ENCODE results near the gene PHPT1. TPM values are rescaled to one million over a fixed set of nuclear protein-coding genes. Genes with fewer than 3 reads are reported as not detected.

PHPT1 gene
- total RNA-seq, 1 experiment from 2014 or later = 75.5 TPM

GRCh38 chr9:136855461-136856078, 6.4 kb downstream of the PHPT1 start:
- no peaks in the 10 kb centered on the region for H3K27me3 ChIP-seq (ENCODE audit: control insufficient read depth, insufficient read depth, low read length)
- peak; percentile 62 for DNase-seq
- 0 out of 2 replicates have a peak, but pooled peaks cover 3% of the 10 kb centered on the region for H3K36me3 ChIP-seq (replicated peaks; ENCODE audit: control insufficient read depth, insufficient read depth, low read length)
- no peak overlapping the region for H3K4me3 ChIP-seq (ENCODE audit: insufficient read depth, low read depth, low read length)

DNA sequence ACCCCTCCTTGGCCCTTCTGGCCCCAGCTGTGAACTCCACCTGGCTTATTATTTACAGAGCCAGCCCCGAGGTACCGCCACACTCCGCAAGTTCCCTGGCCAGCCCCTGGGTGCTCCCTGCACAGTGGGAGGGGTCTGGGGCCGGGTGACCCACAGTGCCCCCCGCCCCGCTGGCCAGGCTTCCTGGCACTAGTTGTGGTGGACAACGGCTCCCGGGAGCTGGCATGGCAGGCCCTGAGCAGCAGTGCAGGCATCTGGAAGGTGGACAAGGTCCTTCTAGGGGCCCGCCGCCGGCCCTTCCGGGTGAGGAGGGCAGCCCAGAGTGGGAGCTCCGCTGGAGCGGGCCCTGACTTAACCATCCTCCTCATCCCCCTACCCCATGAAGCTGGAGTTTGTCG, 6.9 kb downstream of the PHPT1 start:
- Histone ChIP-seq H3K4me3 (ENCODE audit: insufficient read depth, low read depth, low read length) (no peak overlapping the region), H3K27me3 (ENCODE audit: control insufficient read depth, insufficient read depth, low read length) (no peaks in the 10 kb centered on the region), H3K36me3 (replicated peaks; ENCODE audit: control insufficient read depth, insufficient read depth, low read length) (peaks cover 1% of the 10 kb centered on the region; the same call in 1 of the 2 replicates)
- DNase-seq = peak; percentile 55

- Histone ChIP-seq H3K27me3 (ENCODE audit: control insufficient read depth, insufficient read depth, low read length) (no peaks in the 10 kb centered on the region), H3K4me3 (ENCODE audit: insufficient read depth, low read depth, low read length) (no peak overlapping the region), H3K36me3 (replicated peaks; ENCODE audit: control insufficient read depth, insufficient read depth, low read length) (no peaks in the 10 kb centered on the region; the same call in 1 of the 2 replicates)
- peak; percentile 67 for DNase-seq
These were observed 7.4 kb downstream of the PHPT1 start for GRCh38 chr9:136856541-136857141.

DNA sequence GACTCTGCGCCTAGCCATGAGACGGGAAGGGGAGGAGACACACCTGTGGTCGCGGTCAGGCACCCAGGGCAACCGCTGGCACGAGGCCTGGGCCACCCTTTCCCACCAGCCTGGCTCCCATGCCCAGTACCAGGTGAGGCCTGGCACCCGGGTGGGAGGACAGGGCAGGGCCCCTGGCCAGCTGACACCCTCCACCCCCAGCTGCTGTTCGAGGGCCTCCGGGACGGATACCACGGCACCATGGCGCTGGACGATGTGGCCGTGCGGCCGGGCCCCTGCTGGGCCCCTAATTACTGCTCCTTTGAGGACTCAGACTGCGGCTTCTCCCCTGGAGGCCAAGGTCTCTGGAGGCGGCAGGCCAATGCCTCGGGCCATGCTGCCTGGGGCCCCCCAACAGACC, 8.0 kb downstream of the PHPT1 start:
- peaks cover 1% of the 10 kb centered on the region for H3K36me3 ChIP-seq (replicated peaks; ENCODE audit: control insufficient read depth, insufficient read depth, low read length)
- no peak overlapping the region for H3K4me3 ChIP-seq (ENCODE audit: insufficient read depth, low read depth, low read length)
- H3K27me3 ChIP-seq (ENCODE audit: control insufficient read depth, insufficient read depth, low read length) = no peaks in the 10 kb centered on the region
- DNase-seq = peak; percentile 55

DNA sequence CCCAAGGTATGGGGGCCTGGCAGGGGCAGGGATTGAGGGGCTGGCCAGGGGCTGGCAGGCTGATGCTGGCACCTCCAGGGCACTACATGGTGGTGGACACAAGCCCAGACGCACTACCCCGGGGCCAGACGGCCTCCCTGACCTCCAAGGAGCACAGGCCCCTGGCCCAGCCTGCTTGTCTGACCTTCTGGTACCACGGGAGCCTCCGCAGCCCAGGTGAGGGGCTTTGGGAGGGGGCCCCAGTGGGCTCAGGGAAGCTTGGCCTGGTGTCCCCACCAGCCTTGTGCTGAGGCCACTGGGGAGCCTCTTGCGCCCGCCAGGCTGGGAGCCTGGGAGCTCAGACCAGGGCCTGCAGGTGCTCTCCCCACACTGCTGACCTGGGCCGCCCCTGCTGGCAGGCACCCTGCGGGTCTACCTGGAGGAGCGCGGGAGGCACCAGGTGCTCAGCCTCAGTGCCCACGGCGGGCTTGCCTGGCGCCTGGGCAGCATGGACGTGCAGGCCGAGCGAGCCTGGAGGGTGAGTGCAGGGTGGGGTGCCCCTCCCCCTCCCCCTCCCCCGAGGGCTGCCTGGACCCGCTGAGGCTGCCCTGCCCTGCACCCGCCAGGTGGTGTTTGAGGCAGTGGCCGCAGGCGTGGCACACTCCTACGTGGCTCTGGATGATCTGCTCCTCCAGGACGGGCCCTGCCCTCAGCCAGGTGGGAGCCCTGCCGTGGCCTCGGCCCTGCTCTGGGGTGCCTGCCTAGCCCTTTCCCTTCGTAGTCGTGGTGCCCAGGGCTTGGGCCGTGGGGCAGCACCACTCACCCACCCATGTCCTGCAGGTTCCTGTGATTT, 8.6 kb downstream of the PHPT1 start:
- Histone ChIP-seq H3K27me3 (ENCODE audit: control insufficient read depth, insufficient read depth, low read length) (no peaks in the 10 kb centered on the region), H3K36me3 (replicated peaks; ENCODE audit: control insufficient read depth, insufficient read depth, low read length) (peaks cover 7% of the 10 kb centered on the region), H3K4me3 (ENCODE audit: insufficient read depth, low read depth, low read length) (no peak overlapping the region)
- peak; percentile 72 for DNase-seq

DNA sequence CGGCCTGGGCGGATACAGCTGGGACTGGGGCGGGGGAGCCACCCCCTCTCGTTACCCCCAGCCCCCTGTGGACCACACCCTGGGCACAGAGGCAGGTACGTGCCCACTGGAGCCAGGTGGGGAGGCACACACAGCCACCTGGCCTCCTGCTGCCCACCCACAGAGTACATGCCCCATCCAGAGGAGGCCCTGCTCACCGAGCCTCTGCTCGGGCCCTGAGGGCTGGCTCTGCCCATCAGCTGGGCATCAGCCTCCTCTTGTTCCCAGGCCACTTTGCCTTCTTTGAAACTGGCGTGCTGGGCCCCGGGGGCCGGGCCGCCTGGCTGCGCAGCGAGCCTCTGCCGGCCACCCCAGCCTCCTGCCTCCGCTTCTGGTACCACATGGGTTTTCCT, 9.2 kb downstream of the PHPT1 start:
- peak; percentile 55 for DNase-seq
- H3K27me3 ChIP-seq (ENCODE audit: control insufficient read depth, insufficient read depth, low read length) = no peaks in the 10 kb centered on the region
- H3K36me3 ChIP-seq (replicated peaks; ENCODE audit: control insufficient read depth, insufficient read depth, low read length) = peaks cover 11% of the 10 kb centered on the region
- H3K4me3 ChIP-seq (ENCODE audit: insufficient read depth, low read depth, low read length) = no peak overlapping the region

DNA sequence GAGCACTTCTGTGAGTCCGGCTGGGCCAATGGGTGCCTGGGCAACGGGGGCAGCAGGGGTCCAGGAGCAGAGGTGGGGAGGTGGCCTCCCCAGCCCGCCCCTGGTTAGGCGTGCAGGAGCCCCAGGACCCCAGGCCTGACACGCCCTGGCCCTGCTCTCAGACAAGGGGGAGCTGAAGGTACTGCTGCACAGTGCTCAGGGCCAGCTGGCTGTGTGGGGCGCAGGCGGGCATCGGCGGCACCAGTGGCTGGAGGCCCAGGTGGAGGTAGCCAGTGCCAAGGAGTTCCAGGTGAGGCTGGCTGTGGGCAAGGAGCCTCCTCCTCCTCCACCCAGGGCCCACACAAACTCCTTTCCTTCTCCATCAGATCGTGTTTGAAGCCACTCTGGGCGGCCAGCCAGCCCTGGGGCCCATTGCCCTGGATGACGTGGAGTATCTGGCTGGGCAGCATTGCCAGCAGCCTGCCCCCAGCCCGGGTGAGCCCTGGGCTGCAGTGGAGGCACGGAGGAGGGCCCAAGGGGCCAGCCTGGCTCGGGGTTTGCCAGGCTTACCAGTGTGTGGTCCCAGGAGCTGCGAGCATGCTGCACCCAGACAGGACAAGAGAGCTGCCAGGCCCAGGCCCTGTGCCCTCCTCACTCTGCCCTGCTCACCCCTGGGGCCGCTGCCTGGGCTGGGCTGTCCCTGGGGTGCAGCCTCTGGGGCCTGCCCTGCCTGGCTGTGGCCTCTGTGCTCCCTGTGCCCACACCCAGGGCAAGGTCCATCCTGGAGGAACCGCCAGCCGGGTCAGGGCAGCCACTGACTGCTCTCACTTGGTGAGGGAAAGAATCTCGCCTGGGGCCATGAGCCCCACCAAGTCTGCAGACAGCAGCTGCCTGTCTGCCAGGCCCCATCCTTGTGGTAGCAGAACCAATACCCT, 9.9 kb downstream of the PHPT1 start:
- H3K4me3 ChIP-seq (ENCODE audit: insufficient read depth, low read depth, low read length) = no peak overlapping the region
- H3K36me3 ChIP-seq (replicated peaks; ENCODE audit: control insufficient read depth, insufficient read depth, low read length) = peaks cover 16% of the 10 kb centered on the region
- DNase-seq = peak; percentile 53
- H3K27me3 ChIP-seq (ENCODE audit: control insufficient read depth, insufficient read depth, low read length) = no peaks in the 10 kb centered on the region

GRCh38 chr9:136860529-136860928, 11.3 kb downstream of the PHPT1 start:
- Histone ChIP-seq H3K4me3 (ENCODE audit: insufficient read depth, low read depth, low read length) (no peak overlapping the region), H3K36me3 (replicated peaks; ENCODE audit: control insufficient read depth, insufficient read depth, low read length) (peaks cover 18% of the 10 kb centered on the region), H3K27me3 (ENCODE audit: control insufficient read depth, insufficient read depth, low read length) (no peaks in the 10 kb centered on the region)
- DNase-seq = peak; percentile 42

DNA sequence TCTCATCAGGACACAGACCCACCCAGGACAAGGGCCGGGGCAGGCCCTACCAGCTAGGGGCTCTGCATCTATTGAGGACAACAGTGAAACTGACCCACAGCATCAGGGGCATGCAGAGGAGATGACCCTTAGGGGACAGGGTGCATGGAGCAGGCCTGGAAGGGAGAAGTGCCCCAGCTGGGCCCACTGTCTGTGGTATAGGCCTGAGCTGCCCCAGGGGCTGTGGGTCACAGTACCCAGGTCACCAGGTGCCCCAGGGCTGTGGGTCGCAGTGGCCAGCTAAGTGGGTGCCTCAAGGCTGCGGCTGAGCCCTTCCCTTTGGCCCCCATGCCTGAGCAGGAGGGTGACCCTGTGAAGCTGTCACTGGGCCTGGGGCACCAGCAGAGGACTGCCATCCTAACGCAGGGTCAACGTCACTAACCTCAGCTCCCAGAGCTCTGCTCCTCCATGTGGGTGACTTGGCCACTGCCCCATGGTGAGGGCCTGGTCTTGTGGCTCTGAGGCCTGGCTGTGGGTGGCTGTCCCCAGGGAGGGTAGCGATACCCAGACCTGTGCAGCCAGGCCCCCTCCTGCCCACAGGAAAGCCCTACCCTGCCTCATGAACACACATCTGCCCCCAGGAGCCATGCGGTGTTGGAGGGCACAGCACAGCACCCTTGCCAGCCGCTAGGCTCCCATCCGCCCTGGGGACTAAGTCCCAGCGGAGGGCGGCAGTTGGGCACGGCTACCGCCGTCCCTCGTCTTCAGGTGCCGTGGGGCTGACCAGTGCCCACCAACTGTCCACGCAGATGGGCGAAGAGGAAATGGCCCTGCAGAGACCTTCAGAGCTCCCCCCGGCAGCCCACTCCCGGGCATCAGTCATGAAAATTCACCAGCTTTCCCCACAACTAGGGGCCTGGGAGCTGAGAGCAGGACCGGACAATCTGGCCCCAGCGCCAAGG, 12.0 kb downstream of the PHPT1 start:
- H3K36me3 ChIP-seq (replicated peaks; ENCODE audit: control insufficient read depth, insufficient read depth, low read length) = peaks cover 18% of the 10 kb centered on the region
- peak; percentile 36 for DNase-seq
- H3K27me3 ChIP-seq (ENCODE audit: control insufficient read depth, insufficient read depth, low read length) = no peaks in the 10 kb centered on the region
- no peak overlapping the region for H3K4me3 ChIP-seq (ENCODE audit: insufficient read depth, low read depth, low read length)

DNA sequence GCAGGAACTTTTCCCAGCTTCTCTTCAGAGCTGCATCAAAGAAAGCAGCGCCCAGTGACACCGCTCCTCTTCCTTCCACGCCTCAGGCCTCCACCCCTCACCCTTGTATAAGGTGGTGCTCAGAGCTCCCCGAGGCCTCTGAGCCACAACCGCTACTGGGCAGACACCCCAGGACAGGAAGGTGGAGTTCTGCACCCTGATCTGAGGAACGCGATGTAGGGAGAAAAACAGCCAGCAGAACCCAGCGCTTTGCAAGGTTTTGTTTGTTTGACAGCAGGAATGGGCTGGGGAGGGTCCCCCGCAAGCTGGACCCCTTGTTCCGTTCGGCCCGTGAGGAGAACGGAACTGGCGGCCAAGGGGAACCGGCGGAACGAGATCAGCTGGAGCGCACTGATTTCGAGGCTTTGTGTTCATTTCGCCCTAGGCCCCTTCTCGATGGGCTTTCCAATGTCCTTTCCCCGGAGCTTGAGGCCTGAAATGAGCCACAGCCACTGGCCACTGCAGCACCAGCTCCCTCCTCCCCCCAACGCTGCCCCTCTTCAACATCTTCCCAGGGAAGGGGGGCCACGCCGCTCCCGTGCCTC, 12.8 kb downstream of the PHPT1 start:
- H3K36me3 ChIP-seq (replicated peaks; ENCODE audit: control insufficient read depth, insufficient read depth, low read length) = peaks cover 18% of the 10 kb centered on the region
- H3K27me3 ChIP-seq (ENCODE audit: control insufficient read depth, insufficient read depth, low read length) = no peaks in the 10 kb centered on the region
- peak; percentile 48 for DNase-seq
- no peak overlapping the region for H3K4me3 ChIP-seq (ENCODE audit: insufficient read depth, low read depth, low read length)

DNA sequence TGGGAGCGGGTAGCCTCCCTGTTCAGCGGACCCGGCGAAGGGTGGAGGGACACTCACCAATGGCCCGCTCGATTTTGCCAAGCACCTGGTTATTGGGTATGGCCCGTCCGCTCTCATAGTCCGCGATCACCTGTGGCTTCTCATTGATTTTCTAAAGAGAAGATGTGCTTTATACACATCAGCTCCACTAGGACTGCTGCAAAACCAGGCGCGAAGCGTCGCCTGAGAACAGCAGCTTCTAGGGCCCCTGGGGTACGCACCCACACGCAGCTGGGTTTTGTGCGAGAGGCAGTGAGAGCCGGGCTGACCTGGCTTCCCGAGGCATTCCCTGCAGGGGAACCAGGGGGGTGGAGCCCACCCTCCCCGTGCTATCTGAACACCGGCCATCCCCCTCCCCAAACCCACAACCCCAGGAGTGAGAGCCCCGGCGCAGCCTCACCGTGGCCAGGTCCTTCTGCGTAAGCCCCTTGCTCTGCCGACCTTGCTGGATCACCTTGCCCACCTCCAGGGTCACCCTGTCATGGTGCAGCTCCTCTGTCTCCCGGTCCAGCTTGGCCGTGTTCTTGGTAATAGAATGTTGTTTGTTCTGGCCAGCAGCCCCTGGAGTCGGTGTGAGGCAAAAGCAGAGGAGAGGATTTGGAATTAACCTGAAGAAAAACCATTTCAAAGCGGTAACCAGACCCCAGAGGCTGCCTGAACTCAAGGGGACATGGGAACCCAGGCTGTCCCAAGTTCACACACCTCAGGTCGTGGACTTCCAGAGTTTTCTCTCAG, 13.8 kb downstream of the PHPT1 start:
- peaks cover 18% of the 10 kb centered on the region for H3K36me3 ChIP-seq (replicated peaks; ENCODE audit: control insufficient read depth, insufficient read depth, low read length)
- peak; percentile 52 for DNase-seq
- H3K4me3 ChIP-seq (ENCODE audit: insufficient read depth, low read depth, low read length) = no peak overlapping the region
- H3K27me3 ChIP-seq (ENCODE audit: control insufficient read depth, insufficient read depth, low read length) = no peaks in the 10 kb centered on the region

DNA sequence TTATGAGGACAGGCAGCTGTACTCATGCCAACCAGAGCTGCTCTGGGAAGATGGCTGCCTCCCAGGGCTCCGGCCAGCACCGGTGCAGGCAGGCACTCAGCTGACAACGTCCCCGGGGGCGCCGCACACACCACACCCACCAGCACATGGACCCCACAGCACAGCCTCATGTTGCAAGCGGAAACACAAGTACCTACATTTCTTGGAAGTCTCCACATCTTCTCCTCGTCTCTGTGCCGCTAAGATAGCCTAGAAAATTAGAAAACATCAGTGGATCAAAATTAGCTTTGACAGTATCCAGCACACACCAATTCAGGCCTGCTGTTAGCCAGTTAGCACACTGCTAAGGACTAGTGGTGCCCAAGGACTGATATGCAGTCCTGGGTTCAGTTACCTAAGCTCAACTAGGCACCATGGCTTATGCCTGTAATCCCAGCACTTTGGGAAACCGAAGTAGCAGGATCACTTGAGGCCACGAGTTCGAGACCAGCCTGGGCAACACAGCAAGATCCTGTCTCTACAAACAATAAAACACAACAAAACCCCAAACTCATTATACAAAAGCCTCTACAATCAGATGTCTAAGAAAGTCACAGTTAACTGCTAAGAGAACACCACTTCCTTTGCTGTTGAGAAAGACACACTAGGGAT, 14.5 kb downstream of the PHPT1 start:
- DNase-seq = no peak
- Histone ChIP-seq H3K4me3 (ENCODE audit: insufficient read depth, low read depth, low read length) (no peak overlapping the region), H3K27me3 (ENCODE audit: control insufficient read depth, insufficient read depth, low read length) (no peaks in the 10 kb centered on the region), H3K36me3 (replicated peaks; ENCODE audit: control insufficient read depth, insufficient read depth, low read length) (peaks cover 18% of the 10 kb centered on the region)

Data from H7 (cell line).